KMS-11 (cell line): Measurements from ENCODE around the gene TMEM186.
A peak's percentile ranks its signal among the peaks of the same experiment; 100 is the strongest.
"Not testable (repeated sequence)": the region's sequence is repeated elsewhere in the genome, so short reads cannot be mapped to it uniquely, and the experiment has no call there.

ENCODE experiments used
- H2AFZ ChIP-seq: fragments of 200-600 bp; sonication (generic); 2 replicates; pipeline ENCODE4 v1.6.1; 2016; ENCODE audit warnings: antibody characterized with exemption, mixed run types, low read depth
- H3K27ac ChIP-seq: fragments of 200-600 bp; sonication (generic); 2 replicates; pipeline ENCODE4 v1.6.1; 2016; ENCODE audit warnings: mild to moderate bottlenecking, mixed run types
- H3K27me3 ChIP-seq: fragments of 200-600 bp; sonication (generic); 2 replicates; pipeline ENCODE4 v1.6.1; 2017; ENCODE audit warnings: mild to moderate bottlenecking, low read depth, mixed run types, moderate library complexity; ENCODE audit not compliant: insufficient read depth
- H3K36me3 ChIP-seq: fragments of 200-600 bp; sonication (generic); 2 replicates; pipeline ENCODE4 v1.6.1; 2017; ENCODE audit warnings: mild to moderate bottlenecking, mixed run types; ENCODE audit not compliant: insufficient read depth
- H3K4me1 ChIP-seq: fragments of 200-600 bp; sonication (generic); 2 replicates; pipeline ENCODE4 v1.6.1; 2016; ENCODE audit warnings: mild to moderate bottlenecking, low read depth, mixed run types; ENCODE audit not compliant: poor library complexity, severe bottlenecking
- H3K4me2 ChIP-seq: fragments of 200-600 bp; sonication (generic); 2 replicates; pipeline ENCODE4 v1.7.0; 2016; ENCODE audit warnings: mild to moderate bottlenecking, mixed run types
- H3K4me3 ChIP-seq: fragments of 200-600 bp; sonication (generic); IDR thresholded peaks from 2 replicates; pipeline ENCODE4 v1.6.1; 2017; ENCODE audit warnings: low read depth, low read length, mixed read lengths; ENCODE audit not compliant: insufficient read depth
- H3K79me2 ChIP-seq: fragments of 200-600 bp; sonication (generic); 2 replicates; pipeline ENCODE4 v1.6.1; 2016; ENCODE audit warnings: low read depth, mixed run types; ENCODE audit not compliant: insufficient read depth
- H3K9ac ChIP-seq: fragments of 200-600 bp; sonication (generic); 2 replicates; pipeline ENCODE4 v1.6.1; 2016; ENCODE audit warnings: mild to moderate bottlenecking, mixed run types
- H4K20me1 ChIP-seq: fragments of 200-600 bp; sonication (generic); 2 replicates; pipeline ENCODE4 v1.6.1; 2016; ENCODE audit warnings: mild to moderate bottlenecking, mixed run types; ENCODE audit not compliant: insufficient read depth
- TF ChIP-seq, protein P1 (sequence below): fragments of 200-600 bp; sonication (generic); conservative IDR thresholded peaks from 2 replicates; pipeline ENCODE4 v1.6.1; 2017; ENCODE audit warnings: low read depth, mild to moderate bottlenecking, antibody characterized with exemption, low read length, moderate library complexity, mixed read lengths

The TMEM186 gene, protein sequence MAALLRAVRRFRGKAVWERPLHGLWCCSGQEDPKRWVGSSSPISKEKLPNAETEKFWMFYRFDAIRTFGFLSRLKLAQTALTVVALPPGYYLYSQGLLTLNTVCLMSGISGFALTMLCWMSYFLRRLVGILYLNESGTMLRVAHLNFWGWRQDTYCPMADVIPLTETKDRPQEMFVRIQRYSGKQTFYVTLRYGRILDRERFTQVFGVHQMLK

DNA sequence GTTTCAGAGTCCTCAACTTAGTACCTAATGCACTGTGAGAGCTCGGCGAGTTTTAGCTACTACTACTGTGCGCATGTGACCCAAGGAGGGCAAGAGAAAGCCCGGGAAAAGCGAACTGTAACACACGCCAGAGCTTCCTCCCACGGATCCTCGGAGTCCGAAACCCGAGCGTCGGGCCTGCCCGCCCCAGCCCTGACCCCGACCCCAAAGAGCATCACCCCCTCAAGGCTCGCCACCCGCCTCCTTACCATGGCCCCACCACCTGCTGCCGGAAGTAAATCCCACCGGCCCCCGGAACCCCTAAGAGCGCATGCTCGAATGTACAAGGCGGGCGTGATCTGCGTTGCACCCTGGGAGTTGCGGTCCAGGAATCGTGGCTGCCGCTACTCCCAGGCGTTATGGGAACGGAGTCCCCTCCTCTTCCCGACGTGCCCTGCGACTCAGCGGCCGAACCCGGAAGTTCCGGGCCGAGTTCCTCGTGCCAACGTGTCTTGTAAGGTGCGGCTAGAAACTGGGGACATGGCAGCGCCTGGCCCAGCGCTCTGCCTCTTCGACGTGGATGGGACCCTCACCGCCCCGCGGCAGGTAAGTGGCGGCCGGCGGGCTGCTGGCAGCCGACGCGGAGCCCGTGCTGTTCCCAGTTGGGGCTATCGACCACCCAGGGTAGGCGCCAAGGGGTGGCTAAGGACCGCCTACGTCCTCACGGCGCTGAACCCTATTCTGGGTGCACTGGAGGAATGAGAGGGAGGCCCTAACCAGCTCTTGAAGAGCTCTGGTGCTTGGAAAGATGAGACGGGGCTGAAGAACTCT, at the start of gene TMEM186, which contains the start of gene PMM2:
Gene TMEM186, minus strand, starts transcription at position 276 of the 810 bp plus-strand sequence. Its CDS starts 25 bp downstream, at position 251.
Gene PMM2, plus strand, starts transcription at position 476 of the 810 bp plus-strand sequence. Its CDS starts 44 bp downstream, at position 520.
- H3K36me3 ChIP-seq = peaks cover 13% of the 10 kb centered on the region; the same call in 1 of the 2 replicates
- TF ChIP-seq, protein P1, sequence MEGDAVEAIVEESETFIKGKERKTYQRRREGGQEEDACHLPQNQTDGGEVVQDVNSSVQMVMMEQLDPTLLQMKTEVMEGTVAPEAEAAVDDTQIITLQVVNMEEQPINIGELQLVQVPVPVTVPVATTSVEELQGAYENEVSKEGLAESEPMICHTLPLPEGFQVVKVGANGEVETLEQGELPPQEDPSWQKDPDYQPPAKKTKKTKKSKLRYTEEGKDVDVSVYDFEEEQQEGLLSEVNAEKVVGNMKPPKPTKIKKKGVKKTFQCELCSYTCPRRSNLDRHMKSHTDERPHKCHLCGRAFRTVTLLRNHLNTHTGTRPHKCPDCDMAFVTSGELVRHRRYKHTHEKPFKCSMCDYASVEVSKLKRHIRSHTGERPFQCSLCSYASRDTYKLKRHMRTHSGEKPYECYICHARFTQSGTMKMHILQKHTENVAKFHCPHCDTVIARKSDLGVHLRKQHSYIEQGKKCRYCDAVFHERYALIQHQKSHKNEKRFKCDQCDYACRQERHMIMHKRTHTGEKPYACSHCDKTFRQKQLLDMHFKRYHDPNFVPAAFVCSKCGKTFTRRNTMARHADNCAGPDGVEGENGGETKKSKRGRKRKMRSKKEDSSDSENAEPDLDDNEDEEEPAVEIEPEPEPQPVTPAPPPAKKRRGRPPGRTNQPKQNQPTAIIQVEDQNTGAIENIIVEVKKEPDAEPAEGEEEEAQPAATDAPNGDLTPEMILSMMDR = no peak
- no peaks in the 10 kb centered on the region for H3K27me3 ChIP-seq
- peak within 1 kb of the TSS; percentile 58 for H3K27ac ChIP-seq
- peaks cover 25% of the 10 kb centered on the region; the same call in 1 of the 2 replicates for H4K20me1 ChIP-seq
- H3K79me2 ChIP-seq = peaks cover 77% of the 10 kb centered on the region
- peak within 1 kb of the TSS; percentile 78 for H3K4me2 ChIP-seq
- H2AFZ ChIP-seq = peak within 1 kb of the TSS; percentile 58
- H3K9ac ChIP-seq = peak within 1 kb of the TSS; percentile 88
- no peak within 1 kb of the TSS for H3K4me3 ChIP-seq
- peaks cover 29% of the 10 kb centered on the region for H3K4me1 ChIP-seq

DNA sequence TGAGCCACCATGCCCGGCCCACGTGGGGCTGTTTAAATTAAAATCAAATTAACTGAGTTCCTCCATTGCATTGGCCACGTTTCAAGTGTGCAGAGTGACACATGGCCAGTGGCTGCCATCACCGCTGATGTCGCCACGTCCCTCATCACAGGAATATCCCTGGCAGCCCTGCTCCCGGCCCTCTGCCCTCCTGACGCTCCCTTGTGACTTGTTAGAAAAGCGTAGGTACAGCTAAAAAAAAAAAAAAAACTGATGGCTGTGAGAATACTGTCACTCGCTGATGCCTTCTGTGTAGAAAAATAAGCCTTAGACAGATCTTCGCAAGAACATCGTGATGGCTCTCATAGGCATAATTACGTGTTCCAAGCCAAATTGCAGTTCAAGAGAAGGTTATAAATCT, 49.7 kb upstream of the TMEM186 start:
- Histone ChIP-seq H3K4me2 (no peak overlapping the region), H3K27ac (no peak overlapping the region), H4K20me1 (peaks cover 5% of the 10 kb centered on the region; the same call in 1 of the 2 replicates), H3K79me2 (peaks cover 20% of the 10 kb centered on the region; the same call in 1 of the 2 replicates), H3K4me1 (no peaks in the 10 kb centered on the region), H3K36me3 (peaks cover 8% of the 10 kb centered on the region; the same call in 1 of the 2 replicates), H3K27me3 (no peaks in the 10 kb centered on the region), H3K9ac (no peak overlapping the region), H3K4me3 (no peak overlapping the region), H2AFZ (no peak overlapping the region)
- TF ChIP-seq, protein P1 = no peak

DNA sequence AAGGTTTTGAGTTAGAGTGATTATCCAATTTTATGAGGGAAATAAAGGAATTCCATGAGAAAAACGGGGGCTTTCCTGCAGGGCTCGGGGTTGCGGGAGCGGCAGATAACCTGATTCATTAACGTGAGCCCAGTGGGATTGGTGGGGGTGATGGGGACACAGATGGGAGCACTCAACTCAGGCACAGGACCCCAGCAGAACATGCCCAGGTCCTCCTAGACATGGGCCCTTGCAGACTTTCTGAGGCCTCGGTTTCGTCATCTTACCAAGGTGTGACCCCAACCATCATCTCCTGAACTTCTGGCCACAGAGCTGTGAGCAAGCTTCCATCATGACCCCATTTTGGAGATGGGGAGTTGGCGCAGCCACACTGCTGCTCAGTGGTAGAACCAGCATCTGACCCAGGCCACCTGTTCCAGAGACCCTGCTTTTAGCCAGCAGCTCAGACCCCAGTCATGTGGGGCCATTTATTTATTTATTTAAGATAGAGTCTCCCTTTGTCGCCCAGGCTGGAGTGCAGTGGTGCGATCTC, 49.0 kb upstream of the TMEM186 start:
- TF ChIP-seq, protein P1 = no peak
- H3K27me3 ChIP-seq = no peaks in the 10 kb centered on the region
- peaks cover 20% of the 10 kb centered on the region; the same call in 1 of the 2 replicates for H3K79me2 ChIP-seq
- no peak overlapping the region for H2AFZ ChIP-seq
- H3K4me3 ChIP-seq = no peak overlapping the region
- H3K9ac ChIP-seq = no peak overlapping the region
- peaks cover 8% of the 10 kb centered on the region; the same call in 1 of the 2 replicates for H3K36me3 ChIP-seq
- H3K4me1 ChIP-seq = no peaks in the 10 kb centered on the region
- H3K4me2 ChIP-seq = no peak overlapping the region
- no peak overlapping the region for H3K27ac ChIP-seq
- H4K20me1 ChIP-seq = peaks cover 5% of the 10 kb centered on the region; the same call in 1 of the 2 replicates

DNA sequence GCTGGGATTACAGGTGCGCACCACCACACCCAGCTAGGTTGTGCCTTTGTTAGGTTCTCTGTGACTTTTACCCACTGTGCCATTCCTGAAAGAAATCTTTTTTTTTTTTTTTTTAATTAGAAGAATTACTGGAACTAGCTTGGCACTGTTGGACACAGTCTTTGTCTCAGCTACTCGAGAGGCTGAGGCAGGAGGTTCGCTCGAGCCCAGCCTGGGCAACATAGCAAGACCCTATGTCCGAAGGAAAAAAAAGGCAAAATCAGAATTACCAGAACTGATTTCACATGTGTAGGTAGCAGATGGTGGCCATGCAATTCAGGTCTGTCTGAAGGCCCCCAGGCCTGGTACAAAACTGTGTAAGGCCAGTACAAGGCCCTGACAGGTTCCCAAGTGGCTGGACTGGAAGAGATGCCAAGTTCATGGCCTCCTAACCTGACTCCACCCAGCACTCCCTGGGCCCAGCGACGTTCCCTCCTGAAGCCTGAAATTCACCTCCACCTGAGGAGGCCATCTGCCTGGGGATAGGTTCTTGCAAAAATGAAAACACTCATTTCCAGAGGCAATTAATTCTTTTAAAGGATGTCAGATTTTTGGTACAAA, 48.4 kb upstream of the TMEM186 start:
- Histone ChIP-seq H3K4me1 (no peaks in the 10 kb centered on the region), H3K36me3 (peaks cover 8% of the 10 kb centered on the region; the same call in 1 of the 2 replicates), H3K9ac (no peak overlapping the region), H3K4me2 (no peak overlapping the region), H3K79me2 (peaks cover 20% of the 10 kb centered on the region; the same call in 1 of the 2 replicates), H3K4me3 (no peak overlapping the region), H3K27me3 (no peaks in the 10 kb centered on the region), H3K27ac (no peak overlapping the region), H4K20me1 (peaks cover 5% of the 10 kb centered on the region; the same call in 1 of the 2 replicates), H2AFZ (no peak overlapping the region)
- TF ChIP-seq, protein P1 = no peak

DNA sequence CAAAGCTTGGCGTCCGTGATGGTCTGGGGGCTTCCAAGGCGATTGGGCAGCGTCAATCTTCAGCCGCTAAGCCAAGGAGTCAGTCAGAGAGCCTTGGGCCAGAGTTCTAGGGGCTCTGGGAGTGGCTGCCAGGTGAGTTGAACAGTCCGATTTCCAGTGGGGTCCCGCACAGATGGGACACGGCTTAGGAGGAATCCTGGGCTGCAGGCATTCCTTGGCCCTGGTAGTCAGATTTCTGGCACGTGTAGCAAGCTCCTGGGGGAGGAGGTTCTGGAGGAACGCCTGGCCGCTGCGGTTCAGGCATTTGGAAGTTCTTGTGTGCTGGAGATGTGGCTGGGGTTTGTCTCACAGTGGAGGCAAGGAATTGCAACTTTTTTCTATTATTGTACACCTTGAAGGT, 45.9 kb upstream of the TMEM186 start:
- not testable (repeated sequence) for H2AFZ ChIP-seq, H3K4me3 ChIP-seq
- H3K79me2 ChIP-seq = peaks cover 24% of the 10 kb centered on the region; the same call in 1 of the 2 replicates

DNA sequence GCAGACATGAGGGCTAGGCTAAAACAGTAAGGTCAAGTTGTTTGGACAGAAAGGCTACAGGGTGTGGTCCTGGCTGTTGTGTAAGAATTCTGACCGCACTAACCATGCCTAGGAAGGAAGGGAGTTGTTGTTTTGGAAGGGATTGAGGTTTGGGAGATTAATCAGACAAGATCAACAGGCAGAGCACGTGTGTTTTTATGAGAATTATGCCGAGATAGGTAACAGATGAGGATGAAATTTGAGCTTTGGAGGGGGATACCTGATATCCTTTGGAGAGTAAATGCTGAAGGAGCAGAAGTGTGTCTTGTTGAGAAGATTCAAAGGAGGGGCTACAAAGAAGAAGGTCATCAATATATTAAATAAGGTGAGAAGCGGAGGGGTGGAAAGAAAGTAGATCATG, 44.6 kb upstream of the TMEM186 start:
- H3K4me2 ChIP-seq, H4K20me1 ChIP-seq, H3K27ac ChIP-seq, H3K36me3 ChIP-seq, H2AFZ ChIP-seq, H3K4me3 ChIP-seq, H3K4me1 ChIP-seq, H3K27me3 ChIP-seq, H3K9ac ChIP-seq: not testable (repeated sequence)
- H3K79me2 ChIP-seq = peaks cover 31% of the 10 kb centered on the region; the same call in 1 of the 2 replicates

More for the DNA sequence above, 45.9 kb upstream of the TMEM186 start:
- H3K9ac ChIP-seq, H3K4me2 ChIP-seq, H4K20me1 ChIP-seq, H3K4me1 ChIP-seq, H3K27me3 ChIP-seq, H3K27ac ChIP-seq, H3K36me3 ChIP-seq: not testable (repeated sequence)
